HEK293 (cell line): ENCODE data around the gene PRKAG2.

Source experiments
- CTCF ChIA-PET: fragments of 350-600 bp; formaldehyde crosslinking; extraction: SDS; loops from one replicate; lab custom pipeline; 2021; ENCODE audit warnings: antibody characterized with exemption; lab: Yijun Ruan, JAX
- POLR2A ChIA-PET: fragments of 300-600 bp; formaldehyde crosslinking; extraction: SDS; loops from one replicate; lab custom pipeline; 2020; ENCODE audit warnings: antibody characterized with exemption, inconsistent platforms; lab: Yijun Ruan, JAX
- H3K27ac ChIP-seq: fragments of 200-500 bp; sonication (Bioruptor generic); 2 replicates; pipeline ENCODE4 v1.5.1; 2014; ENCODE audit warnings: low read depth, low read length, control low read depth, inconsistent platforms; ENCODE audit errors: extremely low read depth
- H3K36me3 ChIP-seq, 2 experiments: fragments of 200-500 bp in 1 of 2; sonication (Bioruptor generic) in 1 of 2; 1 replicate in 1 of 2; 2 replicates in 1 of 2; pipeline ENCODE4 v1.5.1; 2014 to 2017; ENCODE audit warnings: inconsistent platforms in 2 of 2, low read length in 2 of 2; ENCODE audit not compliant: control insufficient read depth in 2 of 2, insufficient read depth in 1 of 2
- H3K4me1 ChIP-seq: fragments of 200-500 bp; sonication (Bioruptor generic); 2 replicates; pipeline ENCODE4 v1.5.1; 2014; ENCODE audit warnings: mild to moderate bottlenecking, low read length, inconsistent platforms; ENCODE audit not compliant: control insufficient read depth, insufficient read depth
- H3K4me3 ChIP-seq: 2 replicates; pipeline ENCODE4 v1.5.1; 2011; ENCODE audit warnings: low read depth, mild to moderate bottlenecking, control low read depth, low read length, moderate library complexity
- H3K9me3 ChIP-seq: fragments of 200-500 bp; sonication (Bioruptor generic); 2 replicates; pipeline ENCODE4 v1.5.1; 2014; ENCODE audit warnings: low read depth, low read length, inconsistent platforms; ENCODE audit not compliant: control insufficient read depth, insufficient read depth
- CTCF ChIP-seq: fragments of 450-650 bp; formaldehyde crosslinking; IDR thresholded peaks from 2 replicates; pipeline ENCODE4 v1.5.1; 2016; ENCODE audit warnings: missing biosample characterization, missing genetic modification characterization
- ELK4 ChIP-seq: IDR thresholded peaks from 2 replicates; pipeline ENCODE4 v1.6.1; 2011; ENCODE audit warnings: mild to moderate bottlenecking, low read depth, low read length, borderline replicate concordance
- FEZF1 ChIP-seq: fragments of 450-650 bp; formaldehyde crosslinking; IDR thresholded peaks from 2 replicates; pipeline ENCODE4 v1.5.1; 2016; ENCODE audit warnings: missing biosample characterization, missing genetic modification characterization
- IKZF3 ChIP-seq: fragments of 450-650 bp; IDR thresholded peaks from 2 replicates; pipeline ENCODE4 v1.5.0; 2018; ENCODE audit warnings: missing biosample characterization, mild to moderate bottlenecking, missing genetic modification characterization, moderate library complexity
- SALL2 ChIP-seq: fragments of 450-650 bp; formaldehyde crosslinking; IDR thresholded peaks from 2 replicates; pipeline ENCODE4 v1.5.0; 2017; ENCODE audit warnings: missing biosample characterization, mild to moderate bottlenecking, missing genetic modification characterization, borderline replicate concordance
- ZBTB48 ChIP-seq: fragments of 450-650 bp; formaldehyde crosslinking; IDR thresholded peaks from 2 replicates; pipeline ENCODE4 v1.5.1; 2016; ENCODE audit warnings: missing biosample characterization, missing genetic modification characterization
- ZNF112 ChIP-seq: fragments of 450-650 bp; formaldehyde crosslinking; IDR thresholded peaks from 2 replicates; pipeline ENCODE4 v1.5.0; 2017; ENCODE audit warnings: missing biosample characterization, missing genetic modification characterization
- ZNF16 ChIP-seq: fragments of 450-650 bp; formaldehyde crosslinking; IDR thresholded peaks from 2 replicates; pipeline ENCODE4 v1.5.1; 2016; ENCODE audit warnings: low read depth, missing biosample characterization, missing genetic modification characterization
- ZNF2 ChIP-seq: fragments of 450-650 bp; formaldehyde crosslinking; IDR thresholded peaks from 2 replicates; pipeline ENCODE4 v1.5.1; 2016; ENCODE audit warnings: missing biosample characterization, missing genetic modification characterization
- ZNF211 ChIP-seq: fragments of 450-650 bp; formaldehyde crosslinking; IDR thresholded peaks from 2 replicates; pipeline ENCODE4 v1.5.1; 2016; ENCODE audit warnings: low read depth, missing biosample characterization, missing genetic modification characterization
- ZNF223 ChIP-seq: fragments of 450-650 bp; formaldehyde crosslinking; IDR thresholded peaks from 2 replicates; pipeline ENCODE4 v1.5.1; 2016; ENCODE audit warnings: missing biosample characterization, missing genetic modification characterization
- ZNF26 ChIP-seq: fragments of 450-650 bp; formaldehyde crosslinking; IDR thresholded peaks from 2 replicates; pipeline ENCODE4 v1.5.1; 2016; ENCODE audit warnings: missing biosample characterization, missing genetic modification characterization
- ZNF354C ChIP-seq: fragments of 450-650 bp; formaldehyde crosslinking; IDR thresholded peaks from 2 replicates; pipeline ENCODE4 v1.5.1; 2016; ENCODE audit warnings: missing biosample characterization, missing genetic modification characterization, low read depth, borderline replicate concordance
- ZNF529 ChIP-seq: fragments of 450-650 bp; formaldehyde crosslinking; IDR thresholded peaks from 2 replicates; pipeline ENCODE4 v1.5.1; 2017; ENCODE audit warnings: missing genetic modification characterization, missing biosample characterization; ENCODE audit not compliant: insufficient replicate concordance
- ZNF624 ChIP-seq: fragments of 450-650 bp; formaldehyde crosslinking; IDR thresholded peaks from 2 replicates; pipeline ENCODE4 v1.5.1; 2017; ENCODE audit warnings: missing biosample characterization, missing genetic modification characterization
- ZNF629 ChIP-seq: fragments of 450-650 bp; formaldehyde crosslinking; IDR thresholded peaks from 2 replicates; pipeline ENCODE4 v1.5.1; 2017; ENCODE audit warnings: missing biosample characterization, missing genetic modification characterization
- ZNF658 ChIP-seq: fragments of 450-650 bp; formaldehyde crosslinking; IDR thresholded peaks from 2 replicates; pipeline ENCODE4; 2016; ENCODE audit warnings: missing biosample characterization, missing genetic modification characterization
- ZNF692 ChIP-seq: fragments of 450-650 bp; formaldehyde crosslinking; IDR thresholded peaks from 2 replicates; pipeline ENCODE4 v1.5.1; 2016; ENCODE audit warnings: missing biosample characterization, missing genetic modification characterization
- ZNF792 ChIP-seq: fragments of 450-650 bp; formaldehyde crosslinking; IDR thresholded peaks from 2 replicates; pipeline ENCODE4 v1.5.1; 2016; ENCODE audit warnings: missing biosample characterization, missing genetic modification characterization
- ZSCAN5A ChIP-seq: fragments of 450-650 bp; formaldehyde crosslinking; IDR thresholded peaks from 2 replicates; pipeline ENCODE4 v1.5.1; 2016; ENCODE audit warnings: missing biosample characterization, missing genetic modification characterization
- TF ChIP-seq, protein P1 (sequence below): fragments of 450-650 bp; formaldehyde crosslinking; IDR thresholded peaks from 2 replicates; pipeline ENCODE4 v1.5.1; 2016; ENCODE audit warnings: missing biosample characterization, missing genetic modification characterization

The PRKAG2 gene

GRCh38 chr7:151626422-151627115 lies 250.3 kb downstream of the PRKAG2 start (continued):
- TF ChIP-seq ZNF26 (tag by site-specific recombination) (no peak), ZNF16 (tag by site-specific recombination) (no peak), ZBTB48 (peak; percentile 41; the same call in 1 of the 2 replicates), ZSCAN5A (tag by site-specific recombination) (no peak), ZNF223 (tag by site-specific recombination) (no peak), CTCF (tag by site-specific recombination) (peak; percentile 33; the same call in 1 of the 2 replicates), ZNF112 (tag by site-specific recombination) (no peak), FEZF1 (tag by site-specific recombination) (no peak), ZNF529 (no peak), ZNF354C (tag by site-specific recombination) (no peak)

- Histone ChIP-seq H3K4me1 (0 out of 2 replicates have a peak, but pooled peaks cover 1% of the 10 kb centered on the region), H3K36me3 (no peaks in the 10 kb centered on the region), H3K27ac (no peak overlapping the region), H3K4me3 (no peak overlapping the region), H3K9me3 (no peaks in the 10 kb centered on the region)
- TF ChIP-seq ZNF658 (tag by site-specific recombination) (no peak), ZNF624 (no peak), ZNF792 (tag by site-specific recombination) (no peak), ZNF2 (tag by site-specific recombination) (no peak), ZNF211 (no peak), ELK4 (no peak), IKZF3 (tag by site-specific recombination) (no peak), SALL2 (no peak), ZNF692 (tag by site-specific recombination) (no peak), ZNF629 (tag by site-specific recombination) (no peak)
- TF ChIP-seq, protein P1, sequence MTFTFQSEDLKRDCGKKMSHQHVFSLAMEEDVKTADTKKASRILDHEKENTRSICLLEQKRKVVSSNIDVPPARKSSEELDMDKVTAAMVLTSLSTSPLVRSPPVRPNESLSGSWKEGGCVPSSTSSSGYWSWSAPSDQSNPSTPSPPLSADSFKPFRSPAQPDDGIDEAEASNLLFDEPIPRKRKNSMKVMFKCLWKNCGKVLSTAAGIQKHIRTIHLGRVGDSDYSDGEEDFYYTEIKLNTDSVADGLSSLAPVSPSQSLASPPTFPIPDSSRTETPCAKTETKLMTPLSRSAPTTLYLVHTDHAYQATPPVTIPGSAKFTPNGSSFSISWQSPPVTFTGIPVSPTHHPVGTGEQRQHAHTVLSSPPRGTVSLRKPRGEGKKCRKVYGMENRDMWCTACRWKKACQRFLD (tag by site-specific recombination), result no peak
- ChIA-PET POLR2A (interaction anchor here (0.5 kb wide), 1 partner anchor 109 kb away, joined by 3 read pairs; no protein-coding TSS in a partner anchor), CTCF (interaction anchor here (0.5 to 2.7 kb wide), 8 partner anchors 16 to 134 kb away, joined by 3 to 10 read pairs (median 3); no protein-coding TSS in a partner anchor)
Observed at GRCh38 chr7:151625606-151626005, 251.3 kb downstream of the PRKAG2 start.
